Liver (tissue), 3 donors: ENCODE results near the gene SMIM3.

Experiments
- FOXA1 ChIP-seq: IDR thresholded peaks from 2 replicates; pipeline ENCODE4 v1.6.1; 2016; ENCODE audit warnings: antibody characterized with exemption
- GABPA ChIP-seq, 2 donors: IDR thresholded peaks in 1 of 2; conservative IDR thresholded peaks in 1 of 2; 2 replicates each; pipeline ENCODE4 v1.6.1; 2016; ENCODE audit warnings: antibody characterized with exemption in 2 of 2, mild to moderate bottlenecking in 1 of 2, moderate library complexity in 1 of 2
- HNF4G ChIP-seq: IDR thresholded peaks from 2 replicates; pipeline ENCODE4 v1.6.1; 2016; ENCODE audit warnings: antibody characterized with exemption
- JUND ChIP-seq, 2 donors: IDR thresholded peaks; 2 replicates each; pipeline ENCODE4 v1.6.1; 2016; ENCODE audit warnings: antibody characterized with exemption in 2 of 2
- RAD21 ChIP-seq, 2 donors: IDR thresholded peaks; 2 replicates each; pipeline ENCODE4 v1.6.1; 2016; ENCODE audit warnings: antibody characterized with exemption in 2 of 2, mild to moderate bottlenecking in 2 of 2
- RXRA ChIP-seq, 2 donors: IDR thresholded peaks; 2 replicates each; pipeline ENCODE4 v1.6.1; 2017 to 2018; ENCODE audit warnings: antibody characterized with exemption in 2 of 2, mild to moderate bottlenecking in 1 of 2
- SP1 ChIP-seq: IDR thresholded peaks from 2 replicates; pipeline ENCODE4 v1.6.1; 2018; ENCODE audit warnings: antibody characterized with exemption, mild to moderate bottlenecking
- TAF1 ChIP-seq: conservative IDR thresholded peaks from 2 replicates; pipeline ENCODE4 v1.6.1; 2016; ENCODE audit warnings: antibody characterized with exemption, mild to moderate bottlenecking
- YY1 ChIP-seq: IDR thresholded peaks from 2 replicates; pipeline ENCODE4 v1.6.1; 2016; ENCODE audit warnings: antibody characterized with exemption, mild to moderate bottlenecking
- TF ChIP-seq, protein P1 (sequence below): fragments of 150-350 bp; IDR thresholded peaks from 2 replicates; pipeline ENCODE4 v1.5.1; 2017; ENCODE audit warnings: improper control_type of control experiment, low read depth, low read length; ENCODE audit not compliant: missing input control
- TF ChIP-seq, protein P2 (sequence below): IDR thresholded peaks from 2 replicates; pipeline ENCODE4 v1.6.1; 2016; ENCODE audit warnings: antibody characterized with exemption, mild to moderate bottlenecking
- TF ChIP-seq, protein P3 (sequence below): IDR thresholded peaks from 2 replicates; pipeline ENCODE4 v1.6.1; 2016; ENCODE audit warnings: antibody characterized with exemption
- TF ChIP-seq, protein P4 (sequence below): IDR thresholded peaks from 2 replicates; pipeline ENCODE4 v1.6.1; 2016; ENCODE audit warnings: antibody characterized with exemption
- TF ChIP-seq, protein P5 (sequence below): IDR thresholded peaks from 2 replicates; pipeline ENCODE4 v1.6.1; 2016; ENCODE audit warnings: antibody characterized with exemption
- donor health status: healthy.
- donor health status: healthy.

DNA sequence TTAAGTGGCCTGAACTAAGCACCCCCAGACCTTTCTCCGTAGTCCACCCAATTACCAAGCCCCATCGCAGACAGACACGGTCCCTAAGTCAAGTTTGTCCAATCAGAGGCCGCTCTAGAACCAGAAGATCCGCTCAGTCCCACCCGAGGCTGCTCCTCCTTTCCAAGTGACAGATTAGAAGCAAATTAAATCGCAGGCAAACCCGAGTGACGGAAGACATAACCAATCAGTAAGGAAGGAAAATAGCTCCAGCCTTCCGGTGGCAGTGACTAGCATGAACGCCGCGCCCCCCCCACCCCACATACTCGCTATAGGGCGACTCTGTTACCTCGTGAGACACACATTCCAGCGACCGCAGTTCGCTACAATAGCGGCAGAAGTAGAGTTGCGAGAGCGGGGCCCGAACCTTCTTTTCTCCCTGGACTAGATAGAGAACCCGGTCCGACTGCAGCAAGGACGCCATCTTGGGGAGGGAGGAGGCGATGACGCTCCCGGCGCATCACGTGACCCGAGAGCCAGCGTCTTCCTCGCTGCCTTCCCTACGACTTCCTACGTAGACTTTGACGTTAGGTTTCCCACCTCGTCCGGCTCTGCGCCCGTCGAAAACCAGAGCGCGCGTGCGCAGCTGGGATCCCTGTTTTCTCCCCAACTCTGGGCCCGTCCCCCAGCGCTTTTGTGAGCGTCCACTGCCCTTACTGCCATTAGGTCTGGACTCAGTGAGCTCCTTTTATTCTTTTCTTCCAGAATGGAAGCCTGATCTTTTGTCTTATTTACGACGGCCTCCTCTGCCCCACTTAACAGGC, 19.8 kb upstream of the SMIM3 start, which contains the start of gene DCTN4:
- TF ChIP-seq, protein P1, sequence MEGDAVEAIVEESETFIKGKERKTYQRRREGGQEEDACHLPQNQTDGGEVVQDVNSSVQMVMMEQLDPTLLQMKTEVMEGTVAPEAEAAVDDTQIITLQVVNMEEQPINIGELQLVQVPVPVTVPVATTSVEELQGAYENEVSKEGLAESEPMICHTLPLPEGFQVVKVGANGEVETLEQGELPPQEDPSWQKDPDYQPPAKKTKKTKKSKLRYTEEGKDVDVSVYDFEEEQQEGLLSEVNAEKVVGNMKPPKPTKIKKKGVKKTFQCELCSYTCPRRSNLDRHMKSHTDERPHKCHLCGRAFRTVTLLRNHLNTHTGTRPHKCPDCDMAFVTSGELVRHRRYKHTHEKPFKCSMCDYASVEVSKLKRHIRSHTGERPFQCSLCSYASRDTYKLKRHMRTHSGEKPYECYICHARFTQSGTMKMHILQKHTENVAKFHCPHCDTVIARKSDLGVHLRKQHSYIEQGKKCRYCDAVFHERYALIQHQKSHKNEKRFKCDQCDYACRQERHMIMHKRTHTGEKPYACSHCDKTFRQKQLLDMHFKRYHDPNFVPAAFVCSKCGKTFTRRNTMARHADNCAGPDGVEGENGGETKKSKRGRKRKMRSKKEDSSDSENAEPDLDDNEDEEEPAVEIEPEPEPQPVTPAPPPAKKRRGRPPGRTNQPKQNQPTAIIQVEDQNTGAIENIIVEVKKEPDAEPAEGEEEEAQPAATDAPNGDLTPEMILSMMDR = no peak
- peak in 1 of 2 donors; percentile 34 for TF ChIP-seq RAD21 (IDR thresholded peaks at IDR 0.05)
- peak; percentile 80 for TF ChIP-seq TAF1
- TF ChIP-seq, protein P2, sequence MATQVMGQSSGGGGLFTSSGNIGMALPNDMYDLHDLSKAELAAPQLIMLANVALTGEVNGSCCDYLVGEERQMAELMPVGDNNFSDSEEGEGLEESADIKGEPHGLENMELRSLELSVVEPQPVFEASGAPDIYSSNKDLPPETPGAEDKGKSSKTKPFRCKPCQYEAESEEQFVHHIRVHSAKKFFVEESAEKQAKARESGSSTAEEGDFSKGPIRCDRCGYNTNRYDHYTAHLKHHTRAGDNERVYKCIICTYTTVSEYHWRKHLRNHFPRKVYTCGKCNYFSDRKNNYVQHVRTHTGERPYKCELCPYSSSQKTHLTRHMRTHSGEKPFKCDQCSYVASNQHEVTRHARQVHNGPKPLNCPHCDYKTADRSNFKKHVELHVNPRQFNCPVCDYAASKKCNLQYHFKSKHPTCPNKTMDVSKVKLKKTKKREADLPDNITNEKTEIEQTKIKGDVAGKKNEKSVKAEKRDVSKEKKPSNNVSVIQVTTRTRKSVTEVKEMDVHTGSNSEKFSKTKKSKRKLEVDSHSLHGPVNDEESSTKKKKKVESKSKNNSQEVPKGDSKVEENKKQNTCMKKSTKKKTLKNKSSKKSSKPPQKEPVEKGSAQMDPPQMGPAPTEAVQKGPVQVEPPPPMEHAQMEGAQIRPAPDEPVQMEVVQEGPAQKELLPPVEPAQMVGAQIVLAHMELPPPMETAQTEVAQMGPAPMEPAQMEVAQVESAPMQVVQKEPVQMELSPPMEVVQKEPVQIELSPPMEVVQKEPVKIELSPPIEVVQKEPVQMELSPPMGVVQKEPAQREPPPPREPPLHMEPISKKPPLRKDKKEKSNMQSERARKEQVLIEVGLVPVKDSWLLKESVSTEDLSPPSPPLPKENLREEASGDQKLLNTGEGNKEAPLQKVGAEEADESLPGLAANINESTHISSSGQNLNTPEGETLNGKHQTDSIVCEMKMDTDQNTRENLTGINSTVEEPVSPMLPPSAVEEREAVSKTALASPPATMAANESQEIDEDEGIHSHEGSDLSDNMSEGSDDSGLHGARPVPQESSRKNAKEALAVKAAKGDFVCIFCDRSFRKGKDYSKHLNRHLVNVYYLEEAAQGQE = no peak
- TF ChIP-seq SP1 = peak; percentile 87
- TF ChIP-seq, protein P3, sequence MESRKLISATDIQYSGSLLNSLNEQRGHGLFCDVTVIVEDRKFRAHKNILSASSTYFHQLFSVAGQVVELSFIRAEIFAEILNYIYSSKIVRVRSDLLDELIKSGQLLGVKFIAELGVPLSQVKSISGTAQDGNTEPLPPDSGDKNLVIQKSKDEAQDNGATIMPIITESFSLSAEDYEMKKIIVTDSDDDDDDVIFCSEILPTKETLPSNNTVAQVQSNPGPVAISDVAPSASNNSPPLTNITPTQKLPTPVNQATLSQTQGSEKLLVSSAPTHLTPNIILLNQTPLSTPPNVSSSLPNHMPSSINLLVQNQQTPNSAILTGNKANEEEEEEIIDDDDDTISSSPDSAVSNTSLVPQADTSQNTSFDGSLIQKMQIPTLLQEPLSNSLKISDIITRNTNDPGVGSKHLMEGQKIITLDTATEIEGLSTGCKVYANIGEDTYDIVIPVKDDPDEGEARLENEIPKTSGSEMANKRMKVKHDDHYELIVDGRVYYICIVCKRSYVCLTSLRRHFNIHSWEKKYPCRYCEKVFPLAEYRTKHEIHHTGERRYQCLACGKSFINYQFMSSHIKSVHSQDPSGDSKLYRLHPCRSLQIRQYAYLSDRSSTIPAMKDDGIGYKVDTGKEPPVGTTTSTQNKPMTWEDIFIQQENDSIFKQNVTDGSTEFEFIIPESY = no peak
- TF ChIP-seq RXRA (IDR thresholded peaks at IDR 0.05) = peak; percentile 17 to 51
- TF ChIP-seq YY1 = peak; percentile 99
- peak; percentile 27 to 56 for TF ChIP-seq JUND (IDR thresholded peaks at IDR 0.05)
- peak; percentile 74 to 91 for TF ChIP-seq GABPA (IDR thresholded peaks at IDR 0.05 in 1 of 2, conservative IDR thresholded peaks at IDR 0.05 in 1 of 2)
- TF ChIP-seq, protein P4, sequence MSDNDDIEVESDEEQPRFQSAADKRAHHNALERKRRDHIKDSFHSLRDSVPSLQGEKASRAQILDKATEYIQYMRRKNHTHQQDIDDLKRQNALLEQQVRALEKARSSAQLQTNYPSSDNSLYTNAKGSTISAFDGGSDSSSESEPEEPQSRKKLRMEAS = peak; percentile 45
- no peak for TF ChIP-seq FOXA1
- TF ChIP-seq, protein P5, sequence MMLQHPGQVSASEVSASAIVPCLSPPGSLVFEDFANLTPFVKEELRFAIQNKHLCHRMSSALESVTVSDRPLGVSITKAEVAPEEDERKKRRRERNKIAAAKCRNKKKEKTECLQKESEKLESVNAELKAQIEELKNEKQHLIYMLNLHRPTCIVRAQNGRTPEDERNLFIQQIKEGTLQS = peak; percentile 62
- TF ChIP-seq HNF4G = no peak
